ENCODE measurements around the gene SEL1L3.

Gene SEL1L3

GRCh38 chr4:25888781-25889180, 26.0 kb upstream of the SEL1L3 start:
- no peak overlapping the region for H3K4me3 ChIP-seq (ENCODE audit: low read length)
- TF ChIP-seq CTCF (conservative IDR thresholded peaks at IDR 0.05; ENCODE audit: low read depth, low read length) = no peak
- DNase-seq (ENCODE audit: low read depth) = no peak

GRCh38 chr4:25884031-25884782, 21.4 kb upstream of the SEL1L3 start:
- no peak overlapping the region for H3K4me3 ChIP-seq (ENCODE audit: low read length)
- TF ChIP-seq CTCF (conservative IDR thresholded peaks at IDR 0.05; ENCODE audit: low read depth, low read length) = no peak
- DNase-seq (ENCODE audit: low read depth) = no peak

GRCh38 chr4:25883565-25883964, 20.8 kb upstream of the SEL1L3 start:
- no peak for TF ChIP-seq CTCF (conservative IDR thresholded peaks at IDR 0.05; ENCODE audit: low read depth, low read length)
- DNase-seq (ENCODE audit: low read depth) = no peak

GRCh38 chr4:25882226-25882625, 19.4 kb upstream of the SEL1L3 start:
- DNase-seq (ENCODE audit: low read depth) = no peak
- no peak for TF ChIP-seq CTCF (conservative IDR thresholded peaks at IDR 0.05; ENCODE audit: low read depth, low read length)
- no peak overlapping the region for H3K4me3 ChIP-seq (ENCODE audit: low read length)

More at GRCh38 chr4:25883565-25883964, 20.8 kb upstream of the SEL1L3 start:
- no peak overlapping the region for H3K4me3 ChIP-seq (ENCODE audit: low read length)

- no peak for DNase-seq (ENCODE audit: low read depth)
- no peak overlapping the region for H3K4me3 ChIP-seq (ENCODE audit: low read length)
- no peak for TF ChIP-seq CTCF (conservative IDR thresholded peaks at IDR 0.05; ENCODE audit: low read depth, low read length)
These were observed 18.4 kb upstream of the SEL1L3 start for GRCh38 chr4:25881193-25881592.

- no peak for DNase-seq (ENCODE audit: low read depth)
- no peak for TF ChIP-seq CTCF (conservative IDR thresholded peaks at IDR 0.05; ENCODE audit: low read depth, low read length)
- H3K4me3 ChIP-seq (ENCODE audit: low read length) = no peak overlapping the region
These were observed 17.3 kb upstream of the SEL1L3 start for GRCh38 chr4:25879991-25880651.

GRCh38 chr4:25879587-25879986, 16.8 kb upstream of the SEL1L3 start:
- TF ChIP-seq CTCF (conservative IDR thresholded peaks at IDR 0.05; ENCODE audit: low read depth, low read length) = no peak
- H3K4me3 ChIP-seq (ENCODE audit: low read length) = no peak overlapping the region
- no peak for DNase-seq (ENCODE audit: low read depth)
